ENCODE results near the gene EHD3.

EHD3 gene

GRCh38 chr2:31228717-31229116, 5.2 kb upstream of the EHD3 start:
- no peaks in the 10 kb centered on the region for H3K27me3 ChIP-seq (ENCODE audit: low read length)
- H4K20me1 ChIP-seq (ENCODE audit: low read depth, low read length) = no peaks in the 10 kb centered on the region
- H2AFZ ChIP-seq (ENCODE audit: low read depth, low read length, severe bottlenecking) = no peak overlapping the region
- no peaks in the 10 kb centered on the region for H3K79me2 ChIP-seq (ENCODE audit: insufficient read depth, low read length)
- H3K4me2 ChIP-seq (ENCODE audit: low read depth, low read length, poor library complexity, severe bottlenecking) = no peak overlapping the region
- H3K27ac ChIP-seq (ENCODE audit: low read depth, low read length) = no peak overlapping the region
- no peaks in the 10 kb centered on the region for H3K9me2 ChIP-seq (replicated peaks; ENCODE audit: insufficient read depth, low read length)
- H3K36me3 ChIP-seq (ENCODE audit: low read length) = no peaks in the 10 kb centered on the region
- no peak overlapping the region for H3K4me3 ChIP-seq (ENCODE audit: insufficient read depth, low read length, poor library complexity, severe bottlenecking)
- H3K9ac ChIP-seq (ENCODE audit: low read length) = no peak overlapping the region
- no peaks in the 10 kb centered on the region for H3F3A ChIP-seq (ENCODE audit: insufficient read depth)
- H3K9me3 ChIP-seq (ENCODE audit: insufficient read depth, low read length) = no peaks in the 10 kb centered on the region
- no peak for TF ChIP-seq EZH2phosphoT487 (conservative IDR thresholded peaks at IDR 0.05; ENCODE audit: low read length)
- TF ChIP-seq CTCF (IDR thresholded peaks at IDR 0.05; ENCODE audit: insufficient read depth, low read length, poor library complexity, severe bottlenecking) = no peak

- H3F3A ChIP-seq (ENCODE audit: insufficient read depth) = no peaks in the 10 kb centered on the region
- no peak overlapping the region for H3K27ac ChIP-seq (ENCODE audit: low read depth, low read length)
- H3K9ac ChIP-seq (ENCODE audit: low read length) = no peak overlapping the region
- no peak overlapping the region for H3K4me2 ChIP-seq (ENCODE audit: low read depth, low read length, poor library complexity, severe bottlenecking)
- no peak overlapping the region for H3K4me3 ChIP-seq (ENCODE audit: insufficient read depth, low read length, poor library complexity, severe bottlenecking)
- no peak overlapping the region for H2AFZ ChIP-seq (ENCODE audit: low read depth, low read length, severe bottlenecking)
- H3K27me3 ChIP-seq (ENCODE audit: low read length) = no peaks in the 10 kb centered on the region
- H3K79me2 ChIP-seq (ENCODE audit: insufficient read depth, low read length) = no peaks in the 10 kb centered on the region
- no peaks in the 10 kb centered on the region for H3K9me3 ChIP-seq (ENCODE audit: insufficient read depth, low read length)
- TF ChIP-seq CTCF (IDR thresholded peaks at IDR 0.05; ENCODE audit: insufficient read depth, low read length, poor library complexity, severe bottlenecking) (no peak), EZH2phosphoT487 (conservative IDR thresholded peaks at IDR 0.05; ENCODE audit: low read length) (no peak)
- H4K20me1 ChIP-seq (ENCODE audit: low read depth, low read length) = no peaks in the 10 kb centered on the region
- no peaks in the 10 kb centered on the region for H3K9me2 ChIP-seq (replicated peaks; ENCODE audit: insufficient read depth, low read length)
- H3K36me3 ChIP-seq (ENCODE audit: low read length) = no peaks in the 10 kb centered on the region
These were observed 3.2 kb upstream of the EHD3 start for GRCh38 chr2:31230751-31231150.

- no peaks in the 10 kb centered on the region for H3F3A ChIP-seq (ENCODE audit: insufficient read depth)
- no peaks in the 10 kb centered on the region for H3K36me3 ChIP-seq (ENCODE audit: low read length)
- TF ChIP-seq EZH2phosphoT487 (conservative IDR thresholded peaks at IDR 0.05; ENCODE audit: low read length) = no peak
- TF ChIP-seq CTCF (IDR thresholded peaks at IDR 0.05; ENCODE audit: insufficient read depth, low read length, poor library complexity, severe bottlenecking) = no peak
- H3K27me3 ChIP-seq (ENCODE audit: low read length) = no peaks in the 10 kb centered on the region
- H4K20me1 ChIP-seq (ENCODE audit: low read depth, low read length) = no peaks in the 10 kb centered on the region
- H2AFZ ChIP-seq (ENCODE audit: low read depth, low read length, severe bottlenecking) = no peak overlapping the region
- H3K27ac ChIP-seq (ENCODE audit: low read depth, low read length) = no peak overlapping the region
- H3K9me2 ChIP-seq (replicated peaks; ENCODE audit: insufficient read depth, low read length) = no peaks in the 10 kb centered on the region
- no peak overlapping the region for H3K9ac ChIP-seq (ENCODE audit: low read length)
- no peaks in the 10 kb centered on the region for H3K79me2 ChIP-seq (ENCODE audit: insufficient read depth, low read length)
- H3K4me2 ChIP-seq (ENCODE audit: low read depth, low read length, poor library complexity, severe bottlenecking) = no peak overlapping the region
- H3K4me3 ChIP-seq (ENCODE audit: insufficient read depth, low read length, poor library complexity, severe bottlenecking) = no peak overlapping the region
- no peaks in the 10 kb centered on the region for H3K9me3 ChIP-seq (ENCODE audit: insufficient read depth, low read length)
These were observed 2.2 kb upstream of the EHD3 start for GRCh38 chr2:31231571-31232302.

All from SU-DHL-6 (cell line).